HepG2 (cell line): ENCODE results near the gene MYCBPAP. TPM values are rescaled to one million over a fixed set of nuclear protein-coding genes. Genes with fewer than 3 reads are reported as not detected.

Source experiments
- MIER2 ChIP-seq: IDR thresholded peaks from 2 replicates; pipeline ENCODE4 v1.6.1; 2016; ENCODE audit warnings: missing biosample characterization, missing genetic modification reagents
- MYPOP ChIP-seq: sonication (generic); formaldehyde crosslinking; IDR thresholded peaks from 2 replicates; pipeline ENCODE4 v1.8.1; 2023; ENCODE audit warnings: mild to moderate bottlenecking, moderate library complexity, missing genetic modification reagents
- NFAT5 ChIP-seq: sonication (generic); formaldehyde crosslinking; IDR thresholded peaks from 2 replicates; pipeline ENCODE4 v1.4.0; 2020; ENCODE audit warnings: missing genetic modification reagents
- RBFOX2 ChIP-seq: fragments of 200-400 bp; formaldehyde crosslinking; IDR thresholded peaks from 2 replicates; pipeline ENCODE4 v1.6.1; 2017; ENCODE audit warnings: low read depth, mild to moderate bottlenecking, low read length
- RNF219 ChIP-seq: sonication (generic); formaldehyde crosslinking; IDR thresholded peaks from 2 replicates; pipeline ENCODE4 v1.5.0; 2020; ENCODE audit warnings: mild to moderate bottlenecking, missing genetic modification reagents
- RXRB ChIP-seq: IDR thresholded peaks from 2 replicates; pipeline ENCODE4 v1.6.1; 2016; ENCODE audit warnings: borderline replicate concordance, missing genetic modification reagents, missing compliant biosample characterization
- THYN1 ChIP-seq: sonication (generic); formaldehyde crosslinking; IDR thresholded peaks from 2 replicates; pipeline ENCODE4 v1.8.1; 2023; ENCODE audit warnings: low read depth, mild to moderate bottlenecking, moderate library complexity, missing genetic modification reagents, borderline replicate concordance
- TSC22D2 ChIP-seq: sonication (generic); formaldehyde crosslinking; IDR thresholded peaks from 2 replicates; pipeline ENCODE4 v1.5.1; 2020; ENCODE audit warnings: missing genetic modification reagents, mild to moderate bottlenecking, borderline replicate concordance
- ZBTB3 ChIP-seq: sonication (generic); formaldehyde crosslinking; IDR thresholded peaks from 2 replicates; pipeline ENCODE4 v1.4.0; 2020; ENCODE audit warnings: low read depth, mild to moderate bottlenecking, moderate library complexity, missing genetic modification reagents, borderline replicate concordance
- ZBTB7B ChIP-seq: sonication (generic); formaldehyde crosslinking; IDR thresholded peaks from 2 replicates; pipeline ENCODE4 v1.4.0; 2020; ENCODE audit warnings: missing genetic modification reagents
- ZFP36 ChIP-seq: fragments of 150-350 bp; IDR thresholded peaks from 2 replicates; pipeline ENCODE4 v1.6.1; 2018; ENCODE audit warnings: borderline replicate concordance, low read length, low read depth; ENCODE audit not compliant: partially characterized antibody
- ZNF264 ChIP-seq: sonication (generic); formaldehyde crosslinking; IDR thresholded peaks from 2 replicates; pipeline ENCODE4 v1.4.0; 2020; ENCODE audit warnings: missing genetic modification reagents
- ZNF276 ChIP-seq: sonication (generic); formaldehyde crosslinking; IDR thresholded peaks from 2 replicates; pipeline ENCODE4 v1.4.0; 2020; ENCODE audit warnings: mild to moderate bottlenecking, low read depth, missing genetic modification reagents
- ZNF44 ChIP-seq: sonication (generic); formaldehyde crosslinking; IDR thresholded peaks from 2 replicates; pipeline ENCODE4 v1.5.1; 2020; ENCODE audit warnings: mild to moderate bottlenecking, missing genetic modification reagents
- ZNF451 ChIP-seq: sonication (generic); formaldehyde crosslinking; IDR thresholded peaks from 2 replicates; pipeline ENCODE4 v1.5.0; 2020; ENCODE audit warnings: mild to moderate bottlenecking, missing genetic modification reagents
- ZNF598 ChIP-seq: sonication (generic); formaldehyde crosslinking; IDR thresholded peaks from 2 replicates; pipeline ENCODE4 v1.5.1; 2020; ENCODE audit warnings: mild to moderate bottlenecking, missing genetic modification reagents, borderline replicate concordance
- ZNF615 ChIP-seq: sonication (generic); formaldehyde crosslinking; IDR thresholded peaks from 2 replicates; pipeline ENCODE4 v1.5.0; 2020; ENCODE audit warnings: mild to moderate bottlenecking, missing genetic modification reagents, borderline replicate concordance
- ZNF672 ChIP-seq: sonication (generic); formaldehyde crosslinking; IDR thresholded peaks from 2 replicates; pipeline ENCODE4 v1.8.1; 2022; ENCODE audit warnings: missing genetic modification reagents
- polyA plus RNA-seq, 8 experiments: library from polyadenylated mRNA; depleted of rRNA in 3 of 8; stranded (reverse) in 7 of 8; unstranded in 1 of 8; fragments of >200 nt; fragmentation: Illumina TruSeq in 4 of 8; extraction: Trizol in 4 of 8; gene quantifications; 2 replicates each; pipeline versions ENCODE4 v1.2.1 to v1.2.3, GENCODE V29; 2011 to 2016; ENCODE audit warnings: low read depth in 4 of 8, missing spikeins in 1 of 8, mixed read lengths in 1 of 8; ENCODE audit not compliant: insufficient read depth in 1 of 8
- total RNA-seq, 5 experiments: library from RNA; depleted of rRNA; stranded (reverse); fragments of >200 nt; fragmentation: Illumina TruSeq; extraction: Trizol; gene quantifications; 2 replicates each; pipeline ENCODE4 v1.2.3, GENCODE V29; 2016; ENCODE audit warnings: low read depth in 1 of 5

The MYCBPAP gene
- total and polyA plus RNA-seq, 2 of the 13 experiments (the other 11 are each of a cell fraction or from before 2014, with no cell fraction given) = 0.22 to 0.24 TPM

- TF ChIP-seq RXRB (CRISPR knock-in tag) (peak; percentile 85), RBFOX2 (no peak), ZNF615 (CRISPR knock-in tag) (no peak), TSC22D2 (CRISPR knock-in tag) (no peak), ZNF264 (CRISPR knock-in tag) (peak; percentile 74), ZBTB3 (CRISPR knock-in tag) (no peak), NFAT5 (CRISPR knock-in tag) (no peak), ZFP36 (peak; percentile 86), ZNF276 (CRISPR knock-in tag) (no peak; the same call in 1 of the 2 replicates), ZNF672 (CRISPR knock-in tag) (no peak), THYN1 (CRISPR knock-in tag) (no peak), ZNF44 (no peak), MIER2 (CRISPR knock-in tag) (no peak), ZBTB7B (CRISPR knock-in tag) (peak; percentile 81), ZNF598 (CRISPR knock-in tag) (peak; percentile 8; the same call in 1 of the 2 replicates), ZNF451 (CRISPR knock-in tag) (no peak), RNF219 (no peak), MYPOP (CRISPR knock-in tag) (no peak; the same call in 1 of the 2 replicates)
Observed at GRCh38 chr17:50542795-50543774, 34.8 kb downstream of the MYCBPAP start (continued).
